Osteoblast (primary cell): Measurements from ENCODE around the gene PSMB7. TPM values are rescaled to one million over a fixed set of nuclear protein-coding genes. Genes with fewer than 3 reads are reported as not detected.

Experiments used
- DNase-seq: peaks from one replicate; pipeline ENCODE4 v3.0.0; 2011; ENCODE audit warnings: low spot score, mixed read lengths; ENCODE audit not compliant: insufficient read length; ENCODE audit errors: missing footprints
- H2AFZ ChIP-seq: 2 replicates; pipeline ENCODE4 v1.6.0; 2011; ENCODE audit warnings: mild to moderate bottlenecking, low read length
- H3K27ac ChIP-seq: 2 replicates; pipeline ENCODE4 v1.5.1; 2011; ENCODE audit warnings: mild to moderate bottlenecking, low read depth, low read length, moderate library complexity
- H3K27me3 ChIP-seq: 2 replicates; pipeline ENCODE4 v1.6.0; 2012; ENCODE audit warnings: mild to moderate bottlenecking, control low read depth, inconsistent platforms, low read length, moderate library complexity; ENCODE audit not compliant: insufficient read depth
- H3K36me3 ChIP-seq: 2 replicates; pipeline ENCODE4 v1.5.1; 2011; ENCODE audit warnings: mild to moderate bottlenecking, low read length, control low read depth, moderate library complexity; ENCODE audit not compliant: insufficient read depth
- H3K4me1 ChIP-seq: 2 replicates; pipeline ENCODE4 v1.5.1; 2011; ENCODE audit warnings: mild to moderate bottlenecking, low read length, control low read depth, moderate library complexity; ENCODE audit not compliant: insufficient read depth
- H3K4me2 ChIP-seq: 2 replicates; pipeline ENCODE4 v1.6.0; 2011; ENCODE audit warnings: mild to moderate bottlenecking, low read length; ENCODE audit not compliant: insufficient read depth
- H3K4me3 ChIP-seq: fragments of 200-600 bp; sonication (generic); 3 replicates; pipeline ENCODE4 v1.5.1; 2012; ENCODE audit warnings: mild to moderate bottlenecking, low read length, inconsistent platforms; ENCODE audit not compliant: insufficient read depth
- H3K79me2 ChIP-seq: 2 replicates; pipeline ENCODE4 v1.6.0; 2012; ENCODE audit warnings: mild to moderate bottlenecking, low read length, control low read depth, inconsistent platforms; ENCODE audit not compliant: insufficient read depth
- H3K9me3 ChIP-seq: 2 replicates; pipeline ENCODE4 v1.5.1; 2011; ENCODE audit warnings: low read depth, low read length, control low read depth
- H4K20me1 ChIP-seq: 2 replicates; pipeline ENCODE4 v1.6.0; 2012; ENCODE audit warnings: mild to moderate bottlenecking, low read length, control low read depth; ENCODE audit not compliant: insufficient read depth
- CTCF ChIP-seq: IDR thresholded peaks from 2 replicates; pipeline ENCODE4 v1.5.1; 2011; ENCODE audit warnings: mild to moderate bottlenecking, low read depth, low read length, moderate library complexity; ENCODE audit errors: extremely low read depth
- total RNA-seq: library from RNA; depleted of rRNA; stranded (reverse); fragments of >200 nt; gene quantifications from 2 replicates; pipeline ENCODE4 v1.2.3, GENCODE V29; 2012

PSMB7 gene
- total RNA-seq, 1 donor: 136 TPM

- H3K27me3 ChIP-seq: peaks cover 2% of the 10 kb centered on the region
- no peak overlapping the region for H3K4me2 ChIP-seq
- H3K36me3 ChIP-seq: no peaks in the 10 kb centered on the region
- H4K20me1 ChIP-seq: no peaks in the 10 kb centered on the region
- peak overlapping the region; percentile 57 for H2AFZ ChIP-seq
- H3K4me3 ChIP-seq: no peak overlapping the region
- H3K27ac ChIP-seq: no peak overlapping the region
- TF ChIP-seq CTCF: no peak
- no peaks in the 10 kb centered on the region for H3K9me3 ChIP-seq
- no peaks in the 10 kb centered on the region for H3K4me1 ChIP-seq
- no peaks in the 10 kb centered on the region for H3K79me2 ChIP-seq
- peak; percentile 68 for DNase-seq
Measured at GRCh38 chr9:124423155-124423554, 7.9 kb upstream of the PSMB7 start.

- Histone ChIP-seq H3K4me2 (no peak overlapping the region), H3K27me3 (peaks cover 2% of the 10 kb centered on the region), H4K20me1 (no peaks in the 10 kb centered on the region), H3K27ac (no peak overlapping the region), H3K4me1 (no peaks in the 10 kb centered on the region), H3K79me2 (no peaks in the 10 kb centered on the region), H2AFZ (no peak overlapping the region), H3K36me3 (no peaks in the 10 kb centered on the region), H3K9me3 (no peaks in the 10 kb centered on the region), H3K4me3 (no peak overlapping the region)
- no peak for TF ChIP-seq CTCF
- DNase-seq: peak; percentile 35
Measured at GRCh38 chr9:124420991-124421543, 5.8 kb upstream of the PSMB7 start.

- no peaks in the 10 kb centered on the region for H3K36me3 ChIP-seq
- TF ChIP-seq CTCF: no peak
- no peaks in the 10 kb centered on the region for H4K20me1 ChIP-seq
- H3K79me2 ChIP-seq: peaks cover 3% of the 10 kb centered on the region
- H3K4me1 ChIP-seq: no peaks in the 10 kb centered on the region
- H3K4me3 ChIP-seq: no peak overlapping the region
- H2AFZ ChIP-seq: peak overlapping the region; percentile 32
- peaks cover 2% of the 10 kb centered on the region for H3K27me3 ChIP-seq
- no peak overlapping the region for H3K4me2 ChIP-seq
- no peak overlapping the region for H3K27ac ChIP-seq
- DNase-seq: peak; percentile 50
- H3K9me3 ChIP-seq: no peaks in the 10 kb centered on the region
Measured at GRCh38 chr9:124419832-124420489, 4.7 kb upstream of the PSMB7 start.

GRCh38 chr9:124415852-124416484 is 726 bp upstream of the PSMB7 start:
- no peak for TF ChIP-seq CTCF
- Histone ChIP-seq H3K9me3 (no peaks in the 10 kb centered on the region), H3K4me1 (peaks cover 30% of the 10 kb centered on the region), H3K4me3 (peak overlapping the region; percentile 81), H3K79me2 (peaks cover 25% of the 10 kb centered on the region), H3K36me3 (peaks cover 29% of the 10 kb centered on the region), H3K27me3 (no peaks in the 10 kb centered on the region), H3K27ac (no peak overlapping the region), H3K4me2 (peak overlapping the region; percentile 92), H2AFZ (peak overlapping the region; percentile 70), H4K20me1 (no peaks in the 10 kb centered on the region)
- DNase-seq: no peak
